Thyroid gland (tissue), 4 donors: Measurements from ENCODE around the gene WDR54.

Experiments used
- POLR2A ChIP-seq, 2 donors: fragments of 450-650 bp; IDR thresholded peaks; one replicate each; pipeline ENCODE4 v1.6.1; 2017; ENCODE audit warnings: antibody characterized with exemption in 2 of 2, mild to moderate bottlenecking in 2 of 2, moderate library complexity in 1 of 2
- TF ChIP-seq, protein P1 (sequence below), 6 experiments: fragments of 200-600 bp in 3 of 6; fragments of 450-650 bp in 3 of 6; sonication (generic) in 3 of 6; IDR thresholded peaks; one replicate each; pipeline ENCODE4 v1.5.1; 2016 to 2019; ENCODE audit warnings: antibody characterized with exemption in 6 of 6, mild to moderate bottlenecking in 2 of 6, inconsistent platforms in 1 of 6, moderate library complexity in 1 of 6

DNA sequence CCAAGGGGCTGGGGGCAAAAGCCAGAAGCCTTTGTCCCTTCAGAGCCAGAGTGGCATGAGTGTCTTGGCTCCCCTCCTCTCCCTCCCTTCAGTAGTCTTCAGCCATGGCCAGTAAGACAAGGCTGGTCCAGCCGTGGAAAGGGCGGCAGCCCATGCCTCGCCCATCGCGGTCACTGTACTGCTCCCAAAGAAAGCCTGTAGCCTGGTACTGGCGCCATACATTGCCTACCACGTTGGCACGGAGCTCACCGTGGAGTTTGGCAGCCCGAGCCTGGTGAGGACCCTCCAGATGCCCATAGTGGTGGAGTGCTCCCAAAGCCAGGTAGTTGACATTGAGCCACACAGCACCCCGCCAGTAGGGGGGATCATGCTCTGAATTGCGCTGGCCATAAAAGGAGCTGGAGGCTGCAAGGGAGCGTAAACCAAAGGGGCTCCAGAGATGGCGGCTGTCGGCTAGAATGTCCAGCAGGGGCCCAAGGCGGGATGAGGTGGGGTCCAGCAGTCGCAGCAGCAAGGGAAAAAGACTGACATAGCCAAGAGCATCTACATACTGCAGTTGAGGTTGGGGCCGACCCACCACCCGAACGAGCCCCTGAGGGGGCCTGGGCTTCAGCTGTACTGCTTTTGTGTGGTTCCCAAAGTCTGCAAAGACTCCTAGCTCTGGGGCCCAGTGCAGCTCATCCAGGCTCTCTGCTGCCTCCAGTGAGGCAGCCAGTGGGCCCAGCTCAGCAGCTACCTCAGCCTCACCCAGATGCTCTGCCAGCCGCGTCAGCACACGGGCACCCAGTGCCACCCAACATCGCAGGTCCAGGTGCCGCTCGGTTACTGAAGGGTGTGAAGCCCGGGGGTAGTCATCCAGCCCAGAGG, 39.9 kb downstream of the WDR54 start:
- TF ChIP-seq, protein P1, sequence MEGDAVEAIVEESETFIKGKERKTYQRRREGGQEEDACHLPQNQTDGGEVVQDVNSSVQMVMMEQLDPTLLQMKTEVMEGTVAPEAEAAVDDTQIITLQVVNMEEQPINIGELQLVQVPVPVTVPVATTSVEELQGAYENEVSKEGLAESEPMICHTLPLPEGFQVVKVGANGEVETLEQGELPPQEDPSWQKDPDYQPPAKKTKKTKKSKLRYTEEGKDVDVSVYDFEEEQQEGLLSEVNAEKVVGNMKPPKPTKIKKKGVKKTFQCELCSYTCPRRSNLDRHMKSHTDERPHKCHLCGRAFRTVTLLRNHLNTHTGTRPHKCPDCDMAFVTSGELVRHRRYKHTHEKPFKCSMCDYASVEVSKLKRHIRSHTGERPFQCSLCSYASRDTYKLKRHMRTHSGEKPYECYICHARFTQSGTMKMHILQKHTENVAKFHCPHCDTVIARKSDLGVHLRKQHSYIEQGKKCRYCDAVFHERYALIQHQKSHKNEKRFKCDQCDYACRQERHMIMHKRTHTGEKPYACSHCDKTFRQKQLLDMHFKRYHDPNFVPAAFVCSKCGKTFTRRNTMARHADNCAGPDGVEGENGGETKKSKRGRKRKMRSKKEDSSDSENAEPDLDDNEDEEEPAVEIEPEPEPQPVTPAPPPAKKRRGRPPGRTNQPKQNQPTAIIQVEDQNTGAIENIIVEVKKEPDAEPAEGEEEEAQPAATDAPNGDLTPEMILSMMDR (IDR thresholded peaks at IDR 0.05) = no peak
- TF ChIP-seq POLR2A (IDR thresholded peaks at IDR 0.05) = no peak
